HG02678 (cell line): ENCODE results near the gene OR2AT4.
"Not testable (repeated sequence)": the region's sequence is repeated elsewhere in the genome, so short reads cannot be mapped to it uniquely, and the experiment has no call there.

Source experiments
- ATAC-seq: cut with Tn5 transposase; IDR thresholded peaks from one replicate; pipeline ENCODE4 v1.9.1; 2021; ENCODE audit warnings: mild to moderate bottlenecking, moderate library complexity; ENCODE audit not compliant: unreplicated experiment

The OR2AT4 gene

DNA sequence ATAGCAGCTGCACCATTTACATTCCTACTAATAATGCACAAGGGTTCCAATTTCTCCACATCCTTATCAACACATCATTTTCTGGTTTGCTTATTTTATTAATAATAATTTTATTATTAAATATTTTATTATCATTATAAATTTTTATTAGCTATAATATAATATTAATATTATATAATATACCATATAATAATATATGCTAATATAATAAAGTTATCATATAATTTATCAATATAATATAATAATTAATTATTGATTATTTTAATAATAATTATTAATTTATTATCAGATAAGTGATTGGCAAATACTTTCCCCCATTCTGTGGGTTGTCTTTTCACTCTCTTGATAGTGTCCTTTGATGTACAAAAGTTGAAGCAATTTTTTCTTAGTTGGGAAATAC lies 27.7 kb downstream of the OR2AT4 start:
- no peak for ATAC-seq

GRCh38 chr11:75068559-75068958 lies 28.1 kb downstream of the OR2AT4 start:
- no peak for ATAC-seq

DNA sequence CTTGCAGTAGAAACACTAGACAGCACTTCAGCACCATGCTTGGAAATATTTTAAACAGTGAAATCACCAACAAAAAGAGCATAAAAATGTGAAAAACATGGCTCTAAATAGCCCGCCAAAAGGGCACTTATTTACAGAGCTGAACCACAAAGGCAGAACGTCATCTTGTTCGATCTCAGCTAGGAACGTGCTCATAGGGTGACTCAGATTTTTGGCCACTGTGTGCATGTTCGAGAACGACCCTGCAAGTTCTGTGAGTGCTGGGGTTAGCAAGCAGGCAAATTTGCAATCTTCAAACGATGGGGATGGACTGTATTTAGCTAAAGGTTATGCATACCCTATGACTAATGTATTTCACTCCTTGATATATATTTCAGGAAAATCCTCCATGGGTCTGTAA lies 30.6 kb downstream of the OR2AT4 start:
- ATAC-seq = no peak

DNA sequence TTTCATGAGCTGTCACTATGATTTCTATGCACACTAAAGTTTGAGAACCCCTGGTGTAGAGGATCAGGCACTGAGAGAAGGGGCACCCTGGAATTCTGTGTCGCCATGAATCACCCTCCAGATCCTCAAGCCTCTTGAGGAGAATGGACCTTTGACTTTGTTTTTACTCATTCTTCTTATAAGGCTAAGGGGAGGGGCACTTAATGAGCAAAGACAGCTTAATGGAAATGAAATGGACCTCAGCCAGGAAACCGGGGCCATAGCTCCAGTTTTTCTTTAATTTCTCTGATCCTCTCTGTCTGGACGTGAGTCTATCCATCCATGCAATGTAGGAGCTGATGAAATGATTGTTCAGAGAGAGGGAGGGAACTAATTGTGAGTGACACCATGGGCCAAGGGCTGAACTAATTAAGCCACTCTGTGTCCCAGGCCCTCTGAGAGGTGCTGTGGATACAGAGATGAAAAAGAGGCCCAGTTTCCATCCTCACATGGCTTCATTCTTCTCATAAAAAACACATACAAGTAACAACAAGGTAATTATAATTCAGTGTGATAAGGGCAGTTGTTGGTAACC lies 32.8 kb downstream of the OR2AT4 start:
- no peak for ATAC-seq

GRCh38 chr11:75059299-75059698 lies 37.4 kb downstream of the OR2AT4 start:
- ATAC-seq = no peak

DNA sequence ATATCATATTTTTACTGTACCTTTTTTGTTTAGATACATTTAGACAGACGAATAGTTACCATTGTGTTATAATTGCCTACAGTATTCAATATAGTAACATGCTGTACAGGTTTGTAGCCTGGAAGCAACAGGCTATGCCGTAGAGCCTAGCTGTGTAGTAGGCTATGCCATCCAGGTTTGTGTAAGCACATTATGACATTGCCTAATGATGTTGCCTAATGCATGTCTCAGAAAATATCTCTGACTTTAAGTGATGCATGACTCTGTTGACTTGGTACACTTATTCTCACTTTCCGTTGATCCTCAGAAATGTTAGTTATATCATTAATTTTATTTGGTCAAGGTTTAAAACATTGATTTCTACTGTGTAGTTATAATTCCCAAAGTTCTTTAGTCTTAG lies 39.9 kb downstream of the OR2AT4 start:
- no peak for ATAC-seq

DNA sequence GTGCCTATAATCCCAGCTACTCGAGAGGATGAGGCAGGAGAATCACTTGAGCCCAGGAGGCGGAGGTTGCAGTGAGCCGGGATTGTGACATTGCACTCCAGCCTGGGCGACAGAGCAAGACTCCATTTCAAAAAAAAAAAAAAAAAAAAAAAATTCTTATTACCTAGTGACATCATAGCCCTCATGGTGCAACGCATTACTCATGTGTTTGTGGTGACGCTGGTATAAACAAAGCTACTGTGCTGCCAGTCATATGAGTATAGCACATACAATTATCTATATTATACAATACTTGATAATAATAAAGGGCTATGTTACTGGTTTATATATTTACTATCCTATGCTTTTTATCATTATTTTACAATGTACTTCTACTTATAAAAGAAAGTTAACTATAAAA lies 41.2 kb downstream of the OR2AT4 start:
- ATAC-seq = no peak

DNA sequence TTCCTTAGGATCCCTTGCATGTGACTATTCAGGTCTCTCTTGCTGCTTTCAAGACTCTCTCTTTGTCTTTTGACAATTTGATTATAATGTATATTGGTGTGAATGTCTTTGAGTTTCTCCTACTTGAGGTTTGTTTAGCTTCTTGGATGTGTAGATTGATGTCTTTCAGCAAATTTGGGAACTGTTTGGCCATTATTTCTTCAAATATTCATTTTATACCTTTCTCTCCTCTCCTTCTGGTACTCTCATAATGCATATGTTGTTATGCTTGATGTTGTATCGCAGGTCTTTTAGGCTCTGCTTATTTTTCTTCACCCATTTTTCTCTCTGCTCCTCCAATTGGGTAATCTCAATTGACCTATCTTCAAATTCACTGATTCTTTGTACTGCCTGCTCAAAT lies 44.2 kb downstream of the OR2AT4 start:
- no peak for ATAC-seq

GRCh38 chr11:75051043-75051442 lies 45.6 kb downstream of the OR2AT4 start:
- no peak for ATAC-seq

- ATAC-seq = no peak
Measured at GRCh38 chr11:75050516-75050915, 46.2 kb downstream of the OR2AT4 start.

DNA sequence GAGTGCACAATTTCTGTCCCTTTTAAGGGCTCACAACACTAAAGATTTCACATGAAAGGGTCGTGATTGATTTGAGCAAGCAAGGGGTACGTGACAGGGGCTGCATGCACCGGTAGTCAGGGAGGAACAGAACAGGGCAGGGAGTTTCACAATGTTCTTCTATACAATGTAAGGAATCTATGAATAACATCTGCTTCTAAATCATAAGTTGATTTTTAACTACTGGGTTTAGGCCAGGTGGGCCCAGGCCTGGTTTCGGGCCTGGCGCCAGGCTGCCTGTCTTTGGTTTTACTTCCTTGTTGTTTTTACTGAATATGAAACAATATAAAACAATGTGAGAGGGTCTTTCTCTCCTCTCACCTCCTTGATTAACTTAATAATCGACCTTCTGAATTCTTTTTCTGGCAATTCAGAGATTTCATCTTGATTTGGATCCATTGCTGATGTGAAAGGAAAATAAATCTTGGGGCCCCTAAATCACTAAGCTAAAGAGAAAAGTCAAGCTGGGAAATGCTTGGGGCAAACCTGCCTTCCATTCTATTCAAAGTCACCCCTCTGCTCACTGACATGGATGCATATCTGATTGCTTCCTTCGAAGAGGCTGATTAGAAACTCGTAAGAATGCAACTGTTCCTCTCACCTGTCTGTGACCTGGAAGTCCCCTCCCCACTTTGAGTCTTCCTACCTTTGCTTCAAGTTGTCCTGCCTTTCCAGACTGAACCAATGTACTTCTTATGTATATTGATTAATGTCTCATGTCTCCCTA lies 47.0 kb downstream of the OR2AT4 start:
- ATAC-seq = not testable (repeated sequence)

- ATAC-seq = no peak
Measured at GRCh38 chr11:75047191-75047590, 49.5 kb downstream of the OR2AT4 start.

GRCh38 chr11:75046668-75047067 lies 50.0 kb downstream of the OR2AT4 start:
- not testable (repeated sequence) for ATAC-seq

GRCh38 chr11:75044381-75045170 lies 52.1 kb downstream of the OR2AT4 start:
- ATAC-seq = not testable (repeated sequence)

DNA sequence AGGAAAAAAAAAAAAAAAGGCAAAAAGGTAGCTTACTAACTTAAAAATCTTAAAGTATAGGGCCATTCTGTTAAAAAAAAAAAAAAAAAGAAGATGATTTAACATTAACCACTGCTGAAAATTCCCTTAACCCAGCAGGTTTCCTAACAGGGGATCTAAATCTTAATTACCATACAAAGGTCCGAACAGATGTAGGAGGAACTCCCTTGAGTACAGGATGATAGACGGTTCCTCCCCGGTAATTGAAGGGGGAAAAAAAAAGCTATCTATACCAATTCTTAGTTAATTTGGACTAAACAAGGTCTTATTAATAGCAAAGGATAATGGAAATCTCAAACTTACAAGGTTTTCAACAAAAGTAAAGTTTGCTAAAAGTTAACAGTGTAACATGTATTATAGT lies 54.9 kb downstream of the OR2AT4 start:
- ATAC-seq = not testable (repeated sequence)

- no peak for ATAC-seq
Measured at GRCh38 chr11:75041263-75041662, 55.4 kb downstream of the OR2AT4 start.

DNA sequence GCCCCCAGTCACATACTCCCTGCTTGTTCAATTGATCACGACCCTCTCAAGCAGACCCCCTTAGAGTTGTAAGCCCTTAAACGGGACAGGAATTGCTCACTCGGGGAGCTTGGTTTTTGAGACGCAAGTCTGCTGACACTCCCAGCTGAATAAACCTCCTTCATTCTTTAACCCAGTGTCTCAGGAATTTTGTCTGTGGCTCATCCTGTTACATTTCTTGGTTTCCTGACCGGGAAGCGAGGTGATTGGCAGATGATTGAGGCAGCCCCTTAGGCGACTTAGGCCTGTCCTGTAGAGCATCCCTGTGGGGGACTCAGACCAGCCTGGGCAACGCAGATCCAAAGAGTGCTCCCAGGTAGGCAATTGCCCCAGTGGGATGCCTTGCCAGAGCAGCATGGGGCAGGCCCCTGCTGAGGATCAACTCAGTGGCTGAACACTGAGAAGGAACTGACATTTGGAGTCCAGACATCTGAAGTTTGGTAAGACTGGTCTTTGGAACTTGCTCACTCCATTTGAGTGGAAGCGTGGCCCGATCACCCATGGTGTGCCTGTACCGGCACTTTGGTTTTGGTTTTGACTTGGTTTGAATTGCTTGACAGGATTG lies 56.4 kb downstream of the OR2AT4 start:
- no peak for ATAC-seq

DNA sequence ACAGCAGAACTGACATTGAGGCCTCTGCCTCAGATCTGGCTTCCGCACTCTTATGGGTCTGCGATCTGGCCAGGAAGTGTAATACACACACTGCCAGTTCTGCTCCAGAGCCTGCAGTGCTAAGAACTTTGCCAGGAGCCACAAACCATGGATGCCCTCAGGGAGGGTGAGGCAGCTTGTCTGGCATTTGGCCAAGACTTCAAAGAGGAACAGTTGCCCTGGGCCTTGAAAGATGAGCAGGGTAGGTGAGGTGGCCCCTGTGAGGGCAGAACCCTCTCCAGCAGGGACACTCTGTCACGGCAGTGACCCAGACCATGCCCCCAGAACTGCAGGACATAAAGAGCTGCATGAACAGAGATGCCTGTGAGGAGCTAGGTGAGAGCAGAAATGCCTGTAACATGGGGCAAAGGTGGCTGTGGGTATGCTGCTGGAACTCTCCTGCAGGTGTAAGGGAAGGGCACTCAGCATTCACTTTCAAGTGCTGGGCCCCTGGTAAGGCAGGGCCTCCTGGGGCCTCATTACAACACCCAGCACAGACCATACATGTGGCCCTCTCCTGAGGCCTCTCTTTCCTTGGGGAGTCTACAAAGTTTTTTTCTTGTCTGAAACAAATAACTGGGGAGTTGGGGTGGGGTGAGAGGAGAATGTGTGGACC lies 60.6 kb downstream of the OR2AT4 start:
- no peak for ATAC-seq

- no peak for ATAC-seq
Measured at GRCh38 chr11:75035256-75035655, 61.4 kb downstream of the OR2AT4 start.

GRCh38 chr11:75033916-75034315 lies 62.8 kb downstream of the OR2AT4 start:
- no peak for ATAC-seq

- no peak for ATAC-seq
Measured at GRCh38 chr11:75032550-75032935, 64.1 kb downstream of the OR2AT4 start.
